B cell (primary cell): Measurements from ENCODE around the gene NDEL1. TPM values are rescaled to one million over a fixed set of nuclear protein-coding genes. Genes with fewer than 3 reads are reported as not detected.

ENCODE experiments used
- ATAC-seq: fragments of 200-7000 bp; cut with Tn5 transposase; one replicate; pipeline ENCODE4 v1.10.0; 2021; ENCODE audit warnings: low read depth, mild to moderate bottlenecking, moderate number of reproducible peaks, moderate library complexity
- CTCF ChIA-PET: fragments of 350-600 bp; sonication (Branson Sonifier 250); formaldehyde crosslinking; loops from one replicate; lab custom pipeline; 2021; ENCODE audit warnings: antibody characterized with exemption, inconsistent platforms; lab: Charles Lee
- POLR2A ChIA-PET: fragments of 350-600 bp; sonication (Branson Sonifier 250); formaldehyde crosslinking; loops from one replicate; lab custom pipeline; 2021; ENCODE audit warnings: antibody characterized with exemption; lab: Charles Lee
- DNase-seq: peaks from one replicate; pipeline ENCODE4 v3.0.0; 2013
- H2AFZ ChIP-seq: 2 replicates; pipeline ENCODE4 v1.6.1; 2012; ENCODE audit warnings: mild to moderate bottlenecking, low read depth, low read length; ENCODE audit not compliant: insufficient read depth, poor library complexity, severe bottlenecking
- H3K27ac ChIP-seq, 2 donors: 1 replicate in 1 of 2; 2 replicates in 1 of 2; pipeline ENCODE4 v1.5.1; 2012 to 2013; ENCODE audit warnings: low read length in 2 of 2, mild to moderate bottlenecking in 2 of 2, moderate library complexity in 1 of 2
- H3K27me3 ChIP-seq, 4 experiments: fragments of 200-600 bp in 1 of 4; sonication (generic) in 1 of 4; replicated peaks in 1 of 4; 1 replicate in 2 of 4; 2 replicates in 2 of 4; pipeline versions ENCODE4 v1.6.1 to v1.7.0; 2013 to 2016; ENCODE audit warnings: low read length in 3 of 4, mild to moderate bottlenecking in 2 of 4, mixed read lengths in 1 of 4, moderate library complexity in 1 of 4; ENCODE audit not compliant: insufficient read depth in 4 of 4, control insufficient read depth in 3 of 4; ENCODE audit errors: control extremely low read depth in 1 of 4
- H3K36me3 ChIP-seq, 2 experiments: replicated peaks in 1 of 2; 1 replicate in 1 of 2; 2 replicates in 1 of 2; pipeline versions ENCODE4 v1.6.1 to v1.7.1; 2013; ENCODE audit warnings: low read length in 1 of 2; ENCODE audit not compliant: insufficient read depth in 2 of 2, control insufficient read depth in 1 of 2; ENCODE audit errors: control extremely low read depth in 1 of 2, extremely low read depth in 1 of 2
- H3K4me1 ChIP-seq, 2 donors: fragments of 200-600 bp in 1 of 2; sonication (generic) in 1 of 2; 1 replicate in 1 of 2; 2 replicates in 1 of 2; pipeline versions ENCODE4 v1.5.1 to v1.6.1; 2013 to 2017; ENCODE audit warnings: low read length in 2 of 2; ENCODE audit not compliant: control insufficient read depth in 2 of 2, insufficient read depth in 2 of 2
- H3K4me2 ChIP-seq: replicated peaks from 2 replicates; pipeline ENCODE3; 2012; ENCODE audit warnings: mild to moderate bottlenecking, low read depth, low read length; ENCODE audit not compliant: poor library complexity, severe bottlenecking
- H3K4me3 ChIP-seq, 5 experiments: fragments of 200-600 bp in 1 of 5; sonication (generic) in 1 of 5; 1 replicate in 3 of 5; 2 replicates in 2 of 5; pipeline versions ENCODE4 v1.5.1 to v1.7.0; 2011 to 2016; ENCODE audit warnings: low read length in 4 of 5, mild to moderate bottlenecking in 4 of 5, low read depth in 2 of 5, control low read depth in 1 of 5, moderate library complexity in 1 of 5; ENCODE audit not compliant: insufficient read depth in 1 of 5; ENCODE audit errors: control extremely low read depth in 1 of 5, extremely low read depth in 1 of 5
- H3K79me2 ChIP-seq: fragments of 200-600 bp; sonication (generic); one replicate; pipeline ENCODE4 v1.6.0; 2016; ENCODE audit warnings: low read length; ENCODE audit not compliant: control insufficient read depth, insufficient read depth
- H3K9ac ChIP-seq: fragments of 200-600 bp; sonication (generic); 2 replicates; pipeline ENCODE4 v1.6.1; 2017; ENCODE audit warnings: mild to moderate bottlenecking, low read length, moderate library complexity
- H3K9me3 ChIP-seq, 3 donors: one replicate each; pipeline versions ENCODE4 v1.6.1 to v1.7.1; 2013; ENCODE audit warnings: low read length in 2 of 3; ENCODE audit not compliant: control insufficient read depth in 2 of 3, insufficient read depth in 1 of 3; ENCODE audit errors: control extremely low read depth in 1 of 3
- H4K20me1 ChIP-seq: 2 replicates; pipeline ENCODE4 v1.6.0; 2012; ENCODE audit warnings: mild to moderate bottlenecking, low read length; ENCODE audit not compliant: insufficient read depth, control insufficient read depth, poor library complexity, severe bottlenecking
- H3K27ac Mint-ChIP-seq: one replicate; pipeline ENCODE4 v1.8.0; 2021; ENCODE audit warnings: mixed read lengths
- H3K27me3 Mint-ChIP-seq: one replicate; pipeline ENCODE4 v1.8.0; 2021; ENCODE audit warnings: mixed read lengths
- H3K4me1 Mint-ChIP-seq: one replicate; pipeline ENCODE4 v1.8.0; 2021; ENCODE audit warnings: mixed read lengths
- H3K4me3 Mint-ChIP-seq: one replicate; pipeline ENCODE4 v1.8.0; 2021; ENCODE audit warnings: mixed read lengths
- H3K9me3 Mint-ChIP-seq: one replicate; pipeline ENCODE4 v1.8.0; 2022; ENCODE audit warnings: mixed read lengths; ENCODE audit not compliant: insufficient read depth
- CTCF ChIP-seq: fragments of 200-600 bp; IDR thresholded peaks from one replicate; pipeline ENCODE4 v1.8.0; 2022; ENCODE audit warnings: antibody characterized with exemption, mild to moderate bottlenecking
- EZH2 ChIP-seq: IDR thresholded peaks from 2 replicates; pipeline ENCODE4 v1.6.1; 2012; ENCODE audit warnings: borderline replicate concordance, low read depth, mild to moderate bottlenecking, moderate library complexity, low read length; ENCODE audit not compliant: insufficient read depth, poor library complexity, severe bottlenecking
- WGBS: methylation state at CpG from one replicate; pipeline ENCODE4 v1.1.5; 2013; ENCODE audit warnings: missing lambda C conversion rate; ENCODE audit not compliant: insufficient coverage; 5-methylcytosine and 5-hydroxymethylcytosine counted together
- intact Hi-C: fragments of 100-400 bp; cut with micrococcal nuclease; formaldehyde crosslinking; loops from one replicate; pipeline ENCODE4 v1.10.0; 2022
- polyA plus RNA-seq: library from polyadenylated mRNA; depleted of rRNA; stranded (reverse); fragments of >200 nt; gene quantifications from 2 replicates; pipeline ENCODE4 v1.2.3, GENCODE V29; 2012
- total RNA-seq, 2 donors: library from RNA; stranded (reverse); fragments of 120-200 nt in 1 of 2; gene quantifications; 1 replicate in 1 of 2; 2 replicates in 1 of 2; pipeline versions ENCODE4 v1.2.3 to v1.2.4, GENCODE V29; 2013 to 2022

Gene NDEL1
- total and polyA plus RNA-seq, 2 donors (not counting 1 experiment from before 2014, with no cell fraction given): 30.2 to 108 TPM

GRCh38 chr17:8386841-8387240 lies 48.8 kb upstream of the NDEL1 start:
- Mint-ChIP-seq H3K4me3 (no peak overlapping the region), H3K4me1 (peaks cover 24% of the 10 kb centered on the region), H3K9me3 (no peaks in the 10 kb centered on the region), H3K27ac (no peak overlapping the region), H3K27me3 (no peaks in the 10 kb centered on the region)
- TF ChIP-seq CTCF: no peak
- TF ChIP-seq EZH2: no peak
- H3K27ac ChIP-seq: no peak overlapping the region
- CTCF ChIA-PET: interaction anchor here (0.8 to 1.5 kb wide), 3 partner anchors 10 to 360 kb away, joined by 3 to 4 read pairs (median 3); partner anchors contain the start of gene KRABD2
- H3K9me3 ChIP-seq: no peaks in the 10 kb centered on the region
- no peak for DNase-seq
- no peak overlapping the region for H3K4me3 ChIP-seq
- H3K36me3 ChIP-seq: peaks cover 0 to 2% of the 10 kb centered on the region in 2 experiments
- no peaks in the 10 kb centered on the region for H3K27me3 ChIP-seq
- ATAC-seq: no peak
- no peak overlapping the region for H3K4me2 ChIP-seq
- no peak overlapping the region for H3K9ac ChIP-seq
- H4K20me1 ChIP-seq: peaks cover 8% of the 10 kb centered on the region
- 83% methylated on average over 6 of the region's 6 CpGs for WGBS
- peaks cover 26% of the 10 kb centered on the region for H3K79me2 ChIP-seq
- POLR2A ChIA-PET: interaction anchor here (0.6 kb wide), 1 partner anchor 646 kb away, joined by 4 read pairs; no protein-coding TSS in a partner anchor
- H2AFZ ChIP-seq: no peak overlapping the region
- intact Hi-C loops: no loop called here
- H3K4me1 ChIP-seq: peaks cover 6 to 16% of the 10 kb centered on the region in 2 donors

- Histone ChIP-seq H3K27me3 (no peaks in the 10 kb centered on the region), H3K4me1 (peaks cover 0 to 10% of the 10 kb centered on the region in 2 donors), H2AFZ (no peak overlapping the region), H4K20me1 (no peaks in the 10 kb centered on the region), H3K79me2 (peaks cover 14% of the 10 kb centered on the region), H3K27ac (no peak overlapping the region), H3K9ac (no peak overlapping the region), H3K36me3 (no peaks in the 10 kb centered on the region), H3K4me3 (no peak overlapping the region), H3K9me3 (peaks cover 0 to 3% (median 0%) of the 10 kb centered on the region in 3 donors), H3K4me2 (no peak overlapping the region)
- ATAC-seq (no peak), DNase-seq (no peak)
- Mint-ChIP-seq H3K27ac (no peak overlapping the region), H3K9me3 (no peaks in the 10 kb centered on the region), H3K4me3 (no peak overlapping the region), H3K27me3 (no peaks in the 10 kb centered on the region), H3K4me1 (peaks cover 11% of the 10 kb centered on the region)
- TF ChIP-seq CTCF (no peak), EZH2 (no peak)
- ChIA-PET CTCF (interaction anchor here (1.5 kb wide), 1 partner anchor 358 kb away, joined by 4 read pairs; no protein-coding TSS in a partner anchor), POLR2A (interaction anchor here (0.7 kb wide), 1 partner anchor 26 kb away, joined by 6 read pairs; no protein-coding TSS in a partner anchor)
- WGBS: 100% methylated on average over 1 of the region's 7 CpGs
- intact Hi-C loops: no loop called here
Measured at GRCh38 chr17:8387914-8388651, 47.6 kb upstream of the NDEL1 start.
